ENCODE measurements around the gene TLE4.

The TLE4 gene

DNA sequence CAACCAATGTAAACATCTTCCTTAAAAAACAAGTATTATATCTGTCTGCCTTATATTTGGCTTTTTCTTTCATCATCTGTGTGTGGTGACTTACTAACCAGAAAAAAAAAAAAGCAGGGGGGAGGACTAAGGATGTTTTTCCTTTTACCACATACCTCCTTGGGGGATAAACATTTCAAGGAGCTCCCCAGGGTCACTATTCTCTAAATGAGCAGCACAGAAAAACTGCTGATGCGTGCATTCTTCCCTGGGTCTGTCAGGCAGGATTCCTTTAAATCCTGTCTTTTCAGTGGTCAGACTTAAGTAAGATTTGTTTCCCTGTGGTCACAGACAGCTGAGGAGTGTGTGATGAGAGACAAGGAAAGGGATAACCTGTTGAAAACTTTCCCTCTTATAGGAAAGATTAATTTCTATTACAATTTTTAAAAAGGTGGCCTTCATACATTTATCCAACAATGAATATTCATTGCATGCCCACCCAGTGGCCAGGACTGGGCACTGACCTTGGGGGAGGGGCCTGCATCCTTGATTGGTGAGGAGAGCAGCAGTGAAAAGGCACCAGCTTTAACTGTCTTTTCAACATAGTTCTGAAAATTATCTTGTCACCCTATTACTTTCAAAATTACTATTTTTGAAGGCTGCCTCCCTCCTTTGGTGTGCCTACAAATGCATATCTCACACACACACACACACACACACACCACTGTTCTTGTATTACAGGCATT is 123.1 kb downstream of the TLE4 start:
- no peak for DNase-seq

- no peak for DNase-seq
These were observed 123.9 kb downstream of the TLE4 start for GRCh38 chr9:79695531-79696175.

DNA sequence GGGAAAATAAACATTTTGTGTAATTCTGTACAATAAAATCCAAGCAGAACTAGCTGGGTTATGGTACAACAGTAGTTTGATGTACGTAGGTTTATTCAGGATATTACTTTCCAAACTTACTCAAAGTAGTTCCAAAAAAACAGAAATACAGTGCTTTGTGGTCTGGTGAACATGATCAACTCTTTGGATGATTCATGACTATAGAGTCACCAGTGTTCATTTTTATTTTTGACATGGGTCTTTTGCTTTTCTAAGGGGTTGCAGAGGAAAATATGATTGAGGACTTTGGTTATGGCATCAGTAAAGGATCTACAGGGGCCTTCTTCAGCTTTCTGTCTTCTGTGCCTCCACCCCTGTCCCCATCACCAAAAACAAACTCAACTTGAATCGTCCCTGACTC is 127.2 kb downstream of the TLE4 start:
- no peak for DNase-seq

DNA sequence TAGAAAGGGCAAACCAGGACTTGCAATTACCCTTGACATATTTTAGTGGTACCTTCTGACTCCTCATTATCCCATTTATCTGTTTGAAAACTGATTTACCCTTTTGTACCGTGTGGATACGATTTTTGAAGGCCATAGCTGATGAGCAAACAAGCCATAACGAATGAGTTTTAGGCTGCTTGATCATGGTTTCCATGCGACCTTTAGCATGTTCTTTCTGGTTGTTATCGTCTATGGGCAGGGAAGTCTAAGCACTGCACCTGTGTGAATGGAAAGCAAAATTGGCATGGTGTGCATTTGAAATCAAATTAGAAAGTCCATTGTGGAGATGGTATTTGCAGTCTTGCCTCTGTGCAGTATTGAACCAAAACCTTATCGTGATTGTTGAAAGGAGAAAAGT is 127.7 kb downstream of the TLE4 start:
- no peak for DNase-seq

GRCh38 chr9:79700607-79701360 is 129.0 kb downstream of the TLE4 start:
- no peak for DNase-seq

- DNase-seq: no peak
These were observed 129.9 kb downstream of the TLE4 start for GRCh38 chr9:79701651-79702050.

DNA sequence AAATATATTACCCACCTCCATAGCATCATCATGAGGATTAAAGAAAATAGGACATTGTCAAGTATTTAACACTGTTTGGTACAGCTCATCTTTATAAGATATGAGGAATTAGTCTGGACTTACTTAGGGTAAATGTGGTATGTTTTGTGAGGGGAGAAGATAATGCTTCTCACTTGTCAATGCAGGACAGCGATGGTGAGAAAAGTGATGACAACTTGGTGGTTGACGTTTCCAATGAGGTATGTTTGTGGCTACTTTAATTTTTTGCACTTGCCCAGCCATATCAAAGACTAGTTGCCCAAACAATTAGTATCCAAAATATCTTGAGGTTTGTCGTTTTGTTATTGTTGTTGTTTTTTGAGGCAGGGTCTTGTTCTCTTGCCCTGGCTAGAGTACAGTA is 133.9 kb downstream of the TLE4 start:
- DNase-seq: no peak

DNA sequence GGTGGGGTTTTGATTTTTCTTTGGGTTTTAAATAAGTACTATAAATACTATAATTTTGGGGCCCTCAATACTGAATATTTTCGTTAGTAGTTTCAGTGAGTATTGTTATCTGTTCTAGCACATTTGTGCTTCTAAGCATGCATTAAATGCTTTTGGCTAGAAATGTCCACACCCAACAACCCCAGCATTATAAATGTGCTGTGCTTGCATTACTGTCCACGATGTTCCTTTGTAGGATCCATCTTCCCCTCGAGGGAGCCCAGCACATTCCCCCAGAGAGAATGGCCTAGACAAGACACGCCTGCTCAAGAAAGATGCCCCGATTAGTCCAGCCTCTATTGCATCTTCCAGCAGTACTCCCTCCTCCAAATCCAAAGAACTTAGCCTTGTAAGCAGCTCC is 134.7 kb downstream of the TLE4 start:
- no peak for DNase-seq

GRCh38 chr9:79707589-79707988 is 135.8 kb downstream of the TLE4 start:
- no peak for DNase-seq

DNA sequence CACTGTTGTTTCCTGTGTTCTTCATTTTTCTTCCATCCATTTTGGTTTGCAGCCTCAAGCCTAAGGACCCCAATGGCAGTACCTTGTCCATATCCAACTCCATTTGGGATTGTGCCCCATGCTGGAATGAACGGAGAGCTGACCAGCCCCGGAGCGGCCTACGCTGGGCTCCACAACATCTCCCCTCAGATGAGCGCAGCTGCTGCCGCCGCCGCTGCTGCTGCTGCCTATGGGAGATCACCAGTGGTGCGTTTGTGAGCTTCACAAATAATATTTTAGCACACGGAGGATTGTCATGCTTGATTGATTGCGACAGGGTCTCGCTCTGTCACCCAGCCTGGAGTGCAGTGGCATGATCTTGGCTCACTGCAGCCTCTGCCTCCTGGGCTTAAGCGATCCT is 136.8 kb downstream of the TLE4 start:
- no peak for DNase-seq

GRCh38 chr9:79709743-79710674 is 138.2 kb downstream of the TLE4 start:
- DNase-seq: no peak

DNA sequence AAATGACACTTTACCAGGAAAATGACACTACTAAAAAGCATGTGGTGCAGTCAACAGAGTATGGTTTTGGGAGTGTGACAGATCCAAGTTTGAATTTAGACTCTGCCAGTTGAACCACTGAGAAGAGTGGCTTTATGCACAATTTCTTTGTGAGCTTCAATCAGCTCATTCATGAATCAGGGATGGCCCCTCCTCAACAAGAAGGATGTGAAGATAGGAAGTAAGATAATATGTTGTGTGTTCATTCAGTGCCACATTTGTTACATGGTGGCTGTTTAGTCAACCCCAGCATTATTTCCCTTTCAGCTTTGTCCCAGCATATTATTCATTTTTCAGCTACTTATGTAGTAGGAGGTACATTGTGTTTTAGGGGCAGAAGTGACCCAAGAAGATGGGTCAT is 140.1 kb downstream of the TLE4 start:
- DNase-seq: no peak

DNA sequence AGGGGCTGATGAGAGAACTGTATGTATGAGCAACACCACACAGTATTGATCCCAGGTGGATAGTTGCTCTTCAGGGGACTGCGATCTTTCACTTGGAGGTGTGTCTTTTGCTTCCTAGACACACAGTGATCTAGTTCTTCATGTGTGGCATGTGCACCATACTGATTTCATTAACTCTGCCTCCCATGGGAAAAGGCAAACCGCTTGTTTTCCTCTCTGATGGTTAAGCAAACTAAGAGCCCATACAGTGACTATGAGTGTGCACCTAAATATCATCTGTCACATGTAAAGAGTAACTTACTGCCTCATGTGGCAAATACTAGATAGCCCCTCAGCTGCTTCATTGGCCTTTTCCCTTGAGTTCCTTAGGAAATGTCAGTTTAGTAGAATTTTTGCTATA is 147.3 kb downstream of the TLE4 start:
- DNase-seq: no peak

GRCh38 chr9:79719989-79720388 is 148.2 kb downstream of the TLE4 start:
- no peak for DNase-seq

DNA sequence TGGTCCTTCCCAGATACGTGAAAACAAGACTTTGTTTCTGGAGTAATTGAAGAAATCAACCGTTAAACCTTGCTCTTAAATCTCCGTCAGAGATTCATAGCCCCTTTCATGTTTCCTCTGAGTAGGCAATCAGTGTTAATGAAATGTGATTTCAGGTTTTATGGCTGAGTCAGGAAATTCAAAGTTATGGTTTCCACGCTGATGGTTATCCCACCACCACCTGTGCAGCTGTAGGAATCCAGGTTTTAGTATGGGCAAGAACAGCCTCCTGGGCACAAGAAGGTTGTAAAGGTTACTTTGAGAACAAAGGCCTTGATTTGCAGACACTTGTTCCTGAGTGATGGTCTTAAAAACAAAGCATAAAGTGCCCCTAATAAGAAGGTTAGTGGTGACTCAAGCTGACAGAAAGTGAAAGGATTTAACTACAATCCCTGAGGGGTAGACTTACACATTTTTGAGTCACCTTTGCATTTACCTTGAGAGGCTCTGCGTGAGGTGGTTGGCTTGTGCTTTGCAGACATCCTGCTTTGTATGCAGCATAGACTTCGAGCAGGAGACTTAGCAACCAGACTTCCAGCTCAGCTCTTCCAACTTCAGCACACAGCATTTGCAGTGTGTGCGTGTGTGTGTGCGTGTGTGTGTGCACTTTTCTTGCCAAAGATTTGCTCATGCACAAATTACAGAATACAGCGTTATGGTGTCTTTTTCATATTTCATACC is 159.6 kb downstream of the TLE4 start:
- no peak for DNase-seq

DNA sequence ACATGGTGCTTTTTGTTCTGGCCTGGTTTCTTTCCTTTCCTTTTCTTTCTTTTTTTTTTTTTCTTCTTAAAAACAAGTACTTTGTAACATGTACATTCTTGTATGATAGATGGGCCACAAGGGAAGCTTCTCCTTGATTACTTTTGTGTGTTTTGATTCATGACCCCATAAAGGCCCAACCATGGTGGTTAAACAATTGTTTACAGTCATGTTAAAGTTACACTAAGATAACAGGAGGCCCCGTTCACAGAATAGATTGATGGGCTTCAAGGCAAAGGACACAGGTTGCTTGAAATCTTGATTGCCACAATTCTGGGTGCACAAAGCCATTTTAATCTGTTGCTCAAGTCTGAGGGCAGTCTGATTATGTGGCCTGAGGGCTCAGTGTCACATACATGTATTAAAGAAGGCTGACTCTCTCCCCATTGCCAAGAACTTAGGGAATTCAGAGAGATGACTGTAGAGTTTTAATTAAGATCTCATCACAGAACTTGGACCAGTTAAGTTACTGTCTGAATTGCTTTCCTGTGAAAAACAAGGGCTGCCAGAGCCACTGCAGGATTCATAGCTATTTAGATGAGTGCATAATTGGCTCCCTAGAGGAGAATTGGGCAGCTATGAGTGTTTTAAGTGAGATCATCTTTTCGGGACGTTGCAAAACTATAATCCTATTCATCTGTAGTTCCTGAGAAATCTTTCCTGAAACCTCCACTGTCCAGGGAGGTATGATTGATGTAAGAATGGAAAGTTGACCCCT is 163.4 kb downstream of the TLE4 start:
- no peak for DNase-seq

DNA sequence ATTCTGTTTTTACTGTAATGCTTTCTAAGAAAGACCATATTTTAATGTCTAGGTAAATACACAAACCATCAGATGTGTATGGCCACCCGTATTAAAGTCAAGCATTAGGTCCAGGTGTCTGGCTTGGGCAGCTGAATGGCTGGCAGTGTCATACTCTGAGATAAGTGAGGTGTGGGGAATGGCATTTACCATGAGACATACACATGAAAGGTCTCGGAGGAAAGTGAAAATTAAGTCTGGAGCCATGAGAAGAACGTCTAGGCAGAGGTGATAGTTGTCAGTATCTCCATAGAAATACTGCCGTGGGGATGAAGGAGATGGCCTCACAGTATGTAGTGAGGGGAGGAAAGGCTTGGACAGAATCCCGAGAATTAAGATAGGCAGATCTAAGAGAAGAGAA is 164.3 kb downstream of the TLE4 start:
- DNase-seq: no peak

- DNase-seq: no peak
These were observed 169.6 kb downstream of the TLE4 start for GRCh38 chr9:79741381-79741780.

DNA sequence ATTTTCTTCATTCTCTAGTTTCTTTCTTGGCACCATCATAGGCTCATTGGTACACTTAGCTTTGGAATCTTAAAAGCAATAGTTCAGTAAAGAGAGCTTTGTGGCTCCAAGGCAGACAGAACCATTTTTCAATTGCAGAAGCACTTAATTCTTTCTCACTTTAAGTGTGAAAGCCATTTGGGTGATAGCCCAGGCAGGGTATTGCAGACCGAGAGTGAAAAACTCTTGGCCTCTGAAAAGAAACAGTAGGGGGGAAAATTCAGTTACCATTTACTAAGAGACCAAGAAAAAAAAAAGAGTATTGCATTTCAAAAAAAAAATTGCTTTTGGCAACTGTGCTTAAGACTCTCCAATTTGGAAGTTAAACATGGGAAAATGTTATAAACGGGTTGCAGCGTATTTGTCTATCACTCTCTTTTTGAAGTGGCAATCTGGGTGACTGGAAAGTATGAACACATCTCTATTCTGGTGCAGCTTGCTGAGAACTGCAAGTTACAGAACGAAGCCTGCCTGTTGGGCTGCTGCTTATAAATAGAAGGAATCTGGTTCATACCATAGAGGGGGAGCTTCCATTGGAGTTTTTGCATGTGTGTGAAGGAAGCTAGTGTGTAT is 170.5 kb downstream of the TLE4 start:
- DNase-seq: no peak

DNA sequence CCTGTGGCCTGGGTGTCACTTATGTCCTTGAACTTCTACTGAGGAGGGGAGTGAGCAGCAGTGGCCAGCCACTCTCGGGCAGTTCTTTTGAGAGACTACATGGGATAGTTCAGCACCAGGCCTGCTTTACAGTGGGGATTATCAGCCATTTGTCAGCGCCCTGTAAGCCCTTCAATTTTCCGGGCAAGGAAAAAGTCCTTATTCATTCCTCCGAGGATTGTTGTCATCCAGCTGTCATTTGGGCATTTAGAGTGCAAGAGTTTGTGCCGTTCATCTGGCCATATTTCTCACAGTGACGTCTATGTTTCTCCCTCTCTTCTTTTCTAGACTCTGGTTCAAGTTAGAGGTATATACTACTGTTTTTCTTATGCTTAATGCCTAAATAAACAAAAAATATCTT is 172.8 kb downstream of the TLE4 start:
- no peak for DNase-seq

GRCh38 chr9:79745752-79746336 is 174.1 kb downstream of the TLE4 start:
- no peak for DNase-seq

All from activated CD8-positive, alpha-beta memory T cell treated with anti-CD3 and anti-CD28 coated beads, Interleukin-2, amount 50 U/mL, for 48 hours (primary cell).